ENCODE data around the gene DMXL1. TPM values are rescaled to one million over a fixed set of nuclear protein-coding genes. Genes with fewer than 3 reads are reported as not detected.

The DMXL1 gene
- total and polyA plus RNA-seq, 8 donors = 37.5 to 48.3 (median 42.4) TPM

DNA sequence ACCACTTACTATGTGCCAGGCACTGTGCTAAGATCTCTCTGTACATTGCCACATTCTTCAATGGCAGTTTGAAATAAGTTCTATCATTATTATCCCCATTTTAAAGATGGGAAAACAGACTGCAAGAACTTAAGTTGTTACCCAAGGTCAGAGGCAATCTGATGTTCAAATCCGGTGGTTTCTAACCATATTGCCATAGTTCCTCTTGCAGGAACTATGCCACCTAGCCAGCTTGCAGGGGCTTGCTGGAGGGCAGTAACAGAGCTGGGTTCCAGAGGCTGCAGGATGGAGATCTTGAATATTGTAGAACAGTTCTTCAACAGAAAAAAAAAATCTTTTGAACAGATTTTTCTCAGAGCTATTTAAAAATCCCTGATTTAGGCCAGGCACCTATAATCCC is 213.1 kb downstream of the DMXL1 start:
- TF ChIP-seq, protein P1, sequence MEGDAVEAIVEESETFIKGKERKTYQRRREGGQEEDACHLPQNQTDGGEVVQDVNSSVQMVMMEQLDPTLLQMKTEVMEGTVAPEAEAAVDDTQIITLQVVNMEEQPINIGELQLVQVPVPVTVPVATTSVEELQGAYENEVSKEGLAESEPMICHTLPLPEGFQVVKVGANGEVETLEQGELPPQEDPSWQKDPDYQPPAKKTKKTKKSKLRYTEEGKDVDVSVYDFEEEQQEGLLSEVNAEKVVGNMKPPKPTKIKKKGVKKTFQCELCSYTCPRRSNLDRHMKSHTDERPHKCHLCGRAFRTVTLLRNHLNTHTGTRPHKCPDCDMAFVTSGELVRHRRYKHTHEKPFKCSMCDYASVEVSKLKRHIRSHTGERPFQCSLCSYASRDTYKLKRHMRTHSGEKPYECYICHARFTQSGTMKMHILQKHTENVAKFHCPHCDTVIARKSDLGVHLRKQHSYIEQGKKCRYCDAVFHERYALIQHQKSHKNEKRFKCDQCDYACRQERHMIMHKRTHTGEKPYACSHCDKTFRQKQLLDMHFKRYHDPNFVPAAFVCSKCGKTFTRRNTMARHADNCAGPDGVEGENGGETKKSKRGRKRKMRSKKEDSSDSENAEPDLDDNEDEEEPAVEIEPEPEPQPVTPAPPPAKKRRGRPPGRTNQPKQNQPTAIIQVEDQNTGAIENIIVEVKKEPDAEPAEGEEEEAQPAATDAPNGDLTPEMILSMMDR (IDR thresholded peaks at IDR 0.05) = no peak
- ATAC-seq = no peak
- no peak overlapping the region for H3K27ac ChIP-seq
- DNase-seq = no peak
- no peak overlapping the region for H3K4me3 ChIP-seq
- no peaks in the 10 kb centered on the region for H3K27me3 ChIP-seq
- intact Hi-C loops (cut with DNase I) = no loop called here
- no peaks in the 10 kb centered on the region for H3K36me3 ChIP-seq
- H3K4me1 ChIP-seq = peaks cover 9 to 62% of the 10 kb centered on the region in 2 donors
- no peaks in the 10 kb centered on the region for H3K9me3 ChIP-seq

DNA sequence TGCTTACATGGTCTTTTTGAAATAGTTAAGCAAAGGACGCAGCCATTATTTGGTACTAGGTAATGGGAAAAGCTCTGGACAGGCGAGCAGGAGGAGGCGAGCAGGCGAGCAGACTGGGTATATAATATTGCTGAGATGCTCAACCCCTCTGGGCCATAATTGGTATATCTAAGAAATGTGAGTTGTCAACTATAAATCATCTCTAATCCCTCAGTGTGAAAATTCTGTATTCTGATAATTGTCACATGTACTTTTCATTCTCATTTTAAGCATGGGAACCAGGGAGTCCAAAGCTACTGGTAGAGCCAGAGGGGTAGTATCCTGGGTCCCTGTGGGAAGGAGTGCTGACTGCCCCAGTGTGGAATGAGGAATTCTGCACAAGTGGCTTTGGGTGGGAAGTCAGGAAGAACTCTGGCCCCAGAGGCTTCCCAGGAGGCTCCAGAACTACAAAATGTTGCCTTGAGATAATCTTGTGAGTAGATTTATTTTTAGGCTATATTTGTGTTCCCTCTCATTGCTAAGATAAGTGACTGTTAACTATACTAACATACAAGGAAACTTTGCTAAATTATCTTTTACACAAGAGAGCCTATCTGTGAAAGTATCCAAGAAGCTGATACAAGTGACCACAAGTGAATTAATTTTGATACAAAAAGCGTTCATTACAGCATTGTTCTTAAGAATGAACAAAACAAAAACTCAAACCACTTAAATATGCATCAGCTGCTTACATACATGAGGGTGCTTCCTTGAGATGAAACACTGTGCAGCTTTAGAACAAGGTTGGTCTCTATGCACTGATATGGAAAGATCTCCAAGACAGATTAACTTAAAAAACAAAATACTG is 214.4 kb downstream of the DMXL1 start:
- peak overlapping the region in 1 of 2 donors; percentile 0 for H3K27ac ChIP-seq
- H3K9me3 ChIP-seq = no peaks in the 10 kb centered on the region
- intact Hi-C loops (cut with DNase I) = no loop called here
- peaks cover 13 to 65% of the 10 kb centered on the region in 2 donors for H3K4me1 ChIP-seq
- TF ChIP-seq, protein P1 (IDR thresholded peaks at IDR 0.05) = no peak
- H3K27me3 ChIP-seq = no peaks in the 10 kb centered on the region
- no peaks in the 10 kb centered on the region for H3K36me3 ChIP-seq
- no peak for DNase-seq
- ATAC-seq = peak; percentile 64
- no peak overlapping the region for H3K4me3 ChIP-seq

GRCh38 chr5:119286511-119287488 is 215.9 kb downstream of the DMXL1 start:
- intact Hi-C loops (cut with DNase I) = no loop called here
- Histone ChIP-seq H3K36me3 (no peaks in the 10 kb centered on the region), H3K9me3 (no peaks in the 10 kb centered on the region), H3K4me1 (peaks cover 13 to 80% of the 10 kb centered on the region in 2 donors), H3K27ac (peak overlapping the region in 1 of 2 donors; percentile 26), H3K27me3 (no peaks in the 10 kb centered on the region), H3K4me3 (no peak overlapping the region)
- DNase-seq (no peak), ATAC-seq (no peak)
- TF ChIP-seq, protein P1 (IDR thresholded peaks at IDR 0.05) = no peak

GRCh38 chr5:119287547-119288111 is 216.7 kb downstream of the DMXL1 start:
- H3K9me3 ChIP-seq = no peaks in the 10 kb centered on the region
- H3K27me3 ChIP-seq = no peaks in the 10 kb centered on the region
- no peak for DNase-seq
- TF ChIP-seq, protein P1 (IDR thresholded peaks at IDR 0.05) = no peak
- H3K4me3 ChIP-seq = no peak overlapping the region
- H3K36me3 ChIP-seq = no peaks in the 10 kb centered on the region
- H3K4me1 ChIP-seq = peaks cover 13 to 88% of the 10 kb centered on the region in 2 donors
- no peak for ATAC-seq
- peak overlapping the region; percentile 15 to 26 for H3K27ac ChIP-seq
- intact Hi-C loops (cut with DNase I) = no loop called here
